RPMI8226 (cell line): ENCODE results near the gene S1PR1.

Experiments used
- DNase-seq: peaks from one replicate; pipeline ENCODE4 v3.0.0-alpha.2; 2015

Gene S1PR1

GRCh38 chr1:101282314-101283038, 45.7 kb downstream of the S1PR1 start:
- no peak for DNase-seq

- no peak for DNase-seq
Measured at GRCh38 chr1:101283443-101283842, 46.6 kb downstream of the S1PR1 start.

GRCh38 chr1:101284021-101284420, 47.2 kb downstream of the S1PR1 start:
- DNase-seq: no peak

GRCh38 chr1:101284622-101285218, 47.9 kb downstream of the S1PR1 start:
- DNase-seq: peak; percentile 8

- DNase-seq: no peak
Measured at GRCh38 chr1:101285922-101286570, 49.2 kb downstream of the S1PR1 start.

GRCh38 chr1:101288491-101288944, 51.7 kb downstream of the S1PR1 start:
- peak; percentile 65 for DNase-seq

GRCh38 chr1:101290119-101290921, 53.5 kb downstream of the S1PR1 start:
- DNase-seq: no peak
